HPDE6-E6E7 (cell line): Measurements from ENCODE around the gene BACH2.

ENCODE experiments used
- DNase-seq: peaks from one replicate; pipeline ENCODE4 v3.0.0; 2011; ENCODE audit warnings: missing footprints; ENCODE audit errors: extremely low spot score

Gene BACH2

DNA sequence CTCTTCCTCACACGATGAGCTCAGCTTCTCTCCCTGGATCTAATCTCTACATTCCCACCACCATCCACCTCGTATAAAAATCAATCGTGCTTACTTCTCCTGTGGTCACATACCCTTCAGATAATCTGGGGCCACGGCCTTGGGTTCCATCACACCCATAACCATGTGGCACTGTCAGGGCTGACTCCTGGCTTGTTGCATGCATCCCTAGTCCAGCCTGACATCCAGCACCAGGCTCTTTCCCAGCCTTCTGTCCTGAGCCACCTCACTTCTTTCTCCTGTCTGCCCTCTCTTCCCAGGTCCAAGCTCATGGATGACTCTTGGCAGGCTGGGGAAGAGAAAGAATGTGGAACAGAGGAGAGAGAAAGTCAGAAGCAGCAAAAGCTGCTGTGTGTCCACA lies 199.8 kb downstream of the BACH2 start:
- no peak for DNase-seq

DNA sequence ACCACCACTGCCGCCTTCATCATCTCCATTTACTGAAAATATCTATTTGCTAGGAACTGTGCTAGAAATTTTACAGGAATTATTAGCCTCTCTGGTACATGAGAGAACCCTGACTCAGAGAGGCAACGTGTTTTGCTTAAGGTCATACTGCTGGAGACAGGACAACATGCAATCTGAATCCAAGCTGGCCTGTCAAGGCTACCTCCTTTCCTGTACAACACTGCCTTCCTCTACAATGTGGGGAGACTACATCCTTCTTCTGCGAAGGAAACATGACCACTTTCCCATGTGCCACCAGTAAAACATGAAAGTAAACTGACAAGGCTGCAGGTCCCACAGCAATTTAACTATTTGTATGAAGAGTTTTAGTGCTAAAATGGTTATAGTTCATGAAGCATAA lies 200.9 kb downstream of the BACH2 start:
- DNase-seq = no peak

DNA sequence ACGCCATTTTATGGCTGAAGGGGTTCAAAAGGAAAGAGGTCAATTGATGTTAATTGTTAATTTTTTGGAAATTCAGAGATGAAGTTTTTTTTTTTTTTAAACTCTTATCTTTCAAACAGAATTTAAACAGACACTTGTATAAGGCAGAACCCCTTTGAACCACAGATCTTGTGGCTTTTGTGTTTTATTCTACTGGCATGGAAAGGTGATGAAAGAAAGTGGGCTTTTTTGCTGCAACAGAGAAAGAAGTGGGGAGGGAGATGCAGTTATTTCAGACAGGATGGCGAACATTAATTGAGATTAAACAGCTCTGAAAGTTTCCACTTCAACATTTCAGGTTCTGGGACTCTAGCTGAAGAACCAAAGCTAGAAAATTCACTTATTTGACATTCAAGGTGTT lies 201.5 kb downstream of the BACH2 start:
- no peak for DNase-seq

DNA sequence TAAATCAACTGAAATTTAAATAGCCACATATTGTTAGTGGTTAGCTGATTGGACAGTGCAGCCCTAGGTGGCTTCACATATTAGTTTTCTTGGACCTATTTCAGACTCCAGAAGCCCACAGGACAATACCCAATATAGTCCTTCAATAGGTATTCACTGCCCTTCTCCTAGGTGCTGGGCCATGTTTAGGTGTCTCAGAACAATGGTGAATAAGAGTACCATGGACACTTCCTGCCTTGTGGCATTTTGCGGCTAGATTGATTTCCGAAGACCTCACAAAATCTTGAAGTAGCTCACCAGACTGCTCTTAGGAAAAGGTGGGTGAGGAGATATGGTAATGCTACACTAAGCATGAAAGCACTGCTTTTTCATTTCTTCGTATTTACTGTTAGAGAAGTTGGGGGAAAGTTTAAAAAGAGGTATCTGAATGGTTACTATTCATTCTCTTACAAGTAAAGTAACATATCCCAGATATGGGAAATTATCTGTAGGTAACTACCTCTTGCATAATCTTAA lies 203.0 kb downstream of the BACH2 start:
- no peak for DNase-seq

DNA sequence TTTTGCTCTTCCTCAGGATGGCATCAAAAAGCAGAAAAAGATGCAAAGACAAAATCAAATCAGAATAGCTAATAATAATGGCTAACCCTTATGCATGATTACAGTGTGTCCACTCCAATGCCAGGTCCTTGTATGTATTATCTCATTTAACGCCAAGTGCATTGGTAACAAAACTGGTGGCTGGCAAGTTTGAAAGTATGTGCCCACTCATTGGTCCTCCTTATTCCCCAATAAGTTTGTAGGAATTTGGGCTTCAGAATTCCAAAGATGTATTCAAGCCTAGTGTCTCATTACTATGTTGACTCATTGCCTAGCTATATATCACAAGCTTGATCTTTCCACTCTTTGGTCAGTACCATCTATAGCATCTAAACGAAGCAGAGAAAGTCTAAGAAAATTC lies 205.8 kb downstream of the BACH2 start:
- DNase-seq = no peak

DNA sequence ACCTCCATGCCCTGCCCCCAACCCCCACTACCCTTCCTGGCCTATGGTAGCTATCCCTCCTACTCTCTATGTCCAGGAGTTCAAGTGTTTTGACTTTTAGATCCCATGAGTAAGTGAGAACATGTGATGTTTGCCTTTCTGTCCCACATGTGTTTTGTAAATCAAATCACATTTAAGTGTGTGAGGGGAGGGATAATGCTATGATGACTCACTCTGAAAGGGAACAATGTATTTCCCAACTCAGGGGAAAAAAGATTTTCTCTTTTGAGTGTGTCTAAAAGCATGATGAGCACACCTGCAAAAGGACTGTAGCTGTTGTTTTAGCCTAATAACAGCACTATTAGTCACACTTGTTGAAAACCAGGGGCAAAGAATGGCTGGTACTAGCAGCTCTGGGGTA lies 208.6 kb downstream of the BACH2 start:
- peak; percentile 79 for DNase-seq

DNA sequence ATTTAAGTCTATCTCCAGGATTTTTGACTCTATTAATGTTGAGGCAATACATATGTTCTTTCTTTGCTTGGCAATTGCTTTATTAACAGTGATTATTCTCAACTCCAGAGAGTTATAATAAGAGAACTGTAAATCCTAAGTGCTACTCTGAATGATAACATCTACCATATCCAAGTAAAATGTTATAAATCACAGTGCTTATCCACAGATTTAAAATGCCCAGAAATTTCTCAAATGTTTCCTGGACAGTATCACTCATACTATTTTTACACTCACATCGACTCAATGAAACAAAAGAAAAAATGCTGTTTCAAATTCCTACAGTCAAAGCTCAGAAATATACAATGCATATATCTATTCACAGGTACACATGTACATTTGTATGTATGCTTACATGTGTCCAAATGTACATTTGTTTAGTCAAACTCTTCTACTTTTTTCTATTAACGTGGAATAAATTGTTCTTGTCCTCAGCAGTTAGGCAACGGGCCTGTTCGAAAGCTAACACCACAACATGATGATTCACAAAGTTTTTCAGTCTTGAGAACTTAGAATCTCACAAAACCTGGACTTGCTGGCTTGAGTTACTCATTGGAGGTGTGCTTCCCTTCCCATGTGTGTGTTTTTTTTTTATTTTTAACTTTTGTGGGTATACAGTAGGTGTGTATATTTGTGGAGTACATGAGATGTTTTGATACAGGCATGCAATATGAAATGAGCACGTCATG lies 209.4 kb downstream of the BACH2 start:
- peak; percentile 58 for DNase-seq

DNA sequence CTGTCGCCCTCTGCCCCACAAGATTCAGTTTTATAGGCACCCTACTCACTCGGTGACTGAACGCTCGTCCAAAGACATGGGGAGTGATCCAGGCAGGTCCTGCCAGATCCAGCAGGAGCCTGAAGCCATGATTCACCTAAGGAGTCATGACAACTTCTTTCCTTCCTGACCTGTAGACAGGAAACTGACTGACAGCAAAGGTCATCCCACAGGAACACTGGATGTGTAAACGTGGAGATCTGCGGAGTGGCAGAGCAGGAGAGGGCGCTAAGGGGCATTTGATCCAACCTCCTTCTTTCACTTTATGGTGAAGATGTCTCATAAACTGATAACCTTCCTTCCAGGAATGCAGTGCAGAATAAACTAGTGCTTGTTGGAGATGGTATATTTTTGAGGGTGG lies 210.1 kb downstream of the BACH2 start:
- DNase-seq = peak; percentile 80

DNA sequence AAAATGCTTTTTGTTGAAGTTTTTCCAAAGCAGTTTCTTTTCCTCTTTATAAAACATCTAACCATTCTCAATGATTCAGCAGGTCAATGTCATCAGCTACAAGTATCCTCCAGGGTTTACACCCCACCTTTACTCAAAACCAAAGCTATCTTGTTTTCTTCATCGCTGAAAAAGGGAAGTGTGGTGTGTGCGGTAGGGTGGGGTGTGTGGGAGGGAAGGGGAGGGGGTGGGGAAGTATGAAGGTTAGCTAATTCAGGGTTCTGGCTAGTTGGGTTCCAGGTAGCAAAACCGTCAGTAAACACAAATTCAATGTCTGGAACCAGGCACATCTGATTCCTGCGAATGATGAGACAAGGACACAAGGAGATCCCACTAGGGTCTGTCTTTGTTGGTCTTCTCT lies 212.8 kb downstream of the BACH2 start:
- no peak for DNase-seq

DNA sequence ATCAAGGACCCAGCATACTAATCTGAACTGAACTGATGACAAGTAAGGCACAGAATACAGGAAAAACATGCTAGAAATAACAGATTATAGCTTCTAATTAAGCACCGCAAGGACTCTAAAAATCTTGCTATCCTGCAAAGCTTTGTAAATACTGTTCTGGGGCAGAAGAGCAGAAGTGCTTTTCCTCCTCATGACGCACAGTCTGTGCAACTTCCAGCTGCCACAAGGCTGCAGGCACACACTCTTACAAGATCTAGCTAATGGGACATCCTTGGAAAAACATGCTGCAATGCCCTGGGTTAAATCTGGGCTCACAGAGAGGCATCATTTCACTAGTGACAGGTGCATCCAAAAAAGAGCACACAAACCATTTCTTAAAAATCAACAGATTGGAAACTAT lies 213.8 kb downstream of the BACH2 start:
- DNase-seq = no peak

DNA sequence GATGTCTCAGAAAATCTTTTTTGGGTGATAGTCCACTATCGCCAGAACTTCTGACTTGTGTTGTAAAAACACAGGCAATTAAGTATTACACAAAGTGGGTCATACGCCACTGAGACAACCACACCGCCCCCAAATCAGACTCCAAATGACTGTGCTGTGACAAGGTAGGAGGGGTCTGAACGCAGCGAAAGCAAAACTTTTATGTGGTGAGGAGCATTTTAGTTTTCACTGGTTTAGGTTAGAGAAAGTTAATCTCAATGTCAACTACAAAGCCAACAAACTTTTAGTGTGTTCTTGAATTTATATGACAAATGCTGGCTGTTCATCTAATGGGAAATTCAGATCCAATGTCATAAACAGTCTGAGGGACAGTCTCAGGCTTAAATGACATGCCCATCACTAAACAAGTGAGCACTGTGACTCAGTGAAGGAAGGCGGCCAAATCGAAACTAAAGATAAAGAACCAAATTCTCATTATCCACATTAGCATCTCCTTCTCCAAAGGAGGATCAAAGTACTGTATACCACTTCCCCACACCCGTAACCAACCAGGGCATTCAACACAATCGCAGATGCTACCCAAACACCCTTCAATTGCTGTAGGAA lies 215.7 kb downstream of the BACH2 start:
- no peak for DNase-seq

DNA sequence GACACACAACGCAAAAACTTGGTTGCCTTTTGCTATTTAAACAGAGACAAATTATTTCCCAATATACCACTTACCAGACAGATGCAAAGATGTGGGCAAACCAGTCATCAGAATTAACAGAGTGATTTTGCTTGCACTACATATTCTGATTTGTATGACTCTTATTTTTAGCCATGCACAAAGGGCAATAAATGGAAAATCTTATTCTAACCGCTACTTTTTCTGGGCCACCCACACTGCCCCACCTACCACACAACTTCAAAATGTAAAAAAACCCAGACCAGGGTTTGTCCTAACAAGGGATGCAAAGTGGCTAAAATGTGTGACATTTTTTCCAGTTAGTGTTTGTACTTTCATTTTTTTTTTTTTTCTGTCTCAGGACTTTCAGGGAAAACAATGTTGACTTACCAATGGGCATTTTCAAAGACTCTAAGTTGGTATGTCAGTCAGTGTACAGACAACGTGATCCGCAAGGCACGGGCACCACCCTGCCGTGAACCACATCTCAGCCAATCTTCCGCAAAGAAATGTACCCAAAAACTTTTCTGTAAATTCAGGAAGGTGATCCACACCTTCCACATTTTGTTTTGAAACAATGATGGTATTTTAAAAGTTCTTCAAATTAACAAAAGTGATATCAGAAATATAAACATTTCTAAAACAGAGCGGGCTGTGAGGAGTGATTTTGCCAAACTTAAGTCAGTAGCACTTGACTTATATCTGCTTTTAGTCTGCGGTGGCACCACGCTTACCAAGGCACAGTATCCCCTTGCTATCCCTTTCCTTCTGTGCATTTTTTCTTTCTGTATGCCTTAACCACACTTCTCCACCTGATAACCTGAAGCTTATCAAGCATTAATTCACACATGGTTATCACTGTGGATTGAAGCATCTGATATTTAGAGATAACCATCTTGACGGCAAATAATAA lies 216.8 kb downstream of the BACH2 start:
- no peak for DNase-seq

DNA sequence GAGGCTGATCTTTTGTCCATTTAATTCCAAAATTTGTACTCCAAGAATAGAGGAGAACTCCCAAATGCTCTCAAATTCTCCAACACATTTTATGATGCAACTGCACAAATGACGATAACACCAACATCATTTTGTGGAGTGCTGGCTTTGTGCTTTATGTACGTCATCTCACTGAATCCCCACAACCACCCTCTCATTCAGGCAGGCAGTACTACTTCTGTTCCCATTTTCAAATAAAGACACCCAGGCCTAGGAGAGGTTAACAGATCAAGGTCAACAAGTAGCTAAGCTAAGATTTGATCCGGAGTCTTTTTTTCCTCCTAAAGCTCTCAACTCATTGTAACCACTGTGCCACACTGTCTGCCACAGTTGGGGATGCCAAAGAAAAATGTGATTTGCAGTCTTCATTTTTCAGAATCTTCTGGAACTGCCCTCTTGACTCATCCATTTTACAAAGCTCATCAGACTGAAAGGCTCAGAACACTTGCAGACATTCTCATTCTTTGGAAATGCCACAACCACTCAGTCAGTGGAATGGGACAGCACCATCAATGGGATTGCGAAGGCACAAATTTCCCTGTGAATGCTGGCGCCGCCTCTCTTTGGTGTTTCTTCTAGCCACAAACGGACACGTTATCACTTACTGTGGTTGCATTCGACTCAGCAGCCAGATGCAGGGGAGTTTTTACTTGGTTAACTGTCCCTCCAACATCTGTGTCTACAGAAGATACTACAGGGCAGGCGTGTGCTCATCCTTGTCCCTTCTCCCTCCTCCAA lies 217.9 kb downstream of the BACH2 start:
- DNase-seq = no peak

DNA sequence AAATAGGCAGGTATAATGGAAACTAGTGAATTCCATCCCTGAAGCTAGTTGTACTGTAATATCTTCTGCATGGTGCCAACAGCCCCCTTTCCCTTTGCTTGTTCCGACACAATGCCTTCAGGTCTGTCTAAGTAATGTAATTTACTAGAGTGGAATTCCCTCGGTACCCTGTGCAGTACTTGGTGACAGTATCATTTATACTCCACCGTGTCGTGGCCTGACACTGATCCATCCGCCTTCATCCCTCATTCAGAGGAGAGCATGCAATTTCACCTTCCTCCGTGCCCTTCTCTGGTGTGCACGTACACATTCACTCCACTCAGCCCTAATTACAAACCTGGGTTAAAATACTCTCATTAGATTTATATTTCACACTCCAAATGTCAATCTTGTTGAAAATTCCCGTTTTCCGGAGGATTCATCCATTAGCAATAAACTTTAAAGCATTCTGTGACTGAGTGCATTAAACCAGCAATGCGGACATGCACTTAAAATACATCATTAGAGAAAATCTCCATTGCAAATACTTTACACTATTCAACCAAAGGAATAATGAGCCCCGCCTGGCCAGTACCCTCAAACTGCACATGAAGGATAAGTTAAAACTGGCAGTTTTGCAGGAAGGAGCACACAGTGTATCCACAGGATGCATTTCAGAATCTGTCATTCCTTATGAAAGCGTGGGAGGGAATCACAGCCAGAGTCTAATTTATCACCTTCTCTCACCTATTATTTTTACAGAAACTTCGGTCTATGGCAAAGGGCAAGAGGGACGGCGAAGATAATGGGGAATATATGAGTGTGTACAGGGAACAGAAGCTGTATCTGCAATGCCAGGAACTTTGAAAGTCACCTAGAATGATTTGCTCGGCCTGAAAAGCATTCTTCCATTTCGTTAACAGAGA lies 219.9 kb downstream of the BACH2 start:
- DNase-seq = no peak

DNA sequence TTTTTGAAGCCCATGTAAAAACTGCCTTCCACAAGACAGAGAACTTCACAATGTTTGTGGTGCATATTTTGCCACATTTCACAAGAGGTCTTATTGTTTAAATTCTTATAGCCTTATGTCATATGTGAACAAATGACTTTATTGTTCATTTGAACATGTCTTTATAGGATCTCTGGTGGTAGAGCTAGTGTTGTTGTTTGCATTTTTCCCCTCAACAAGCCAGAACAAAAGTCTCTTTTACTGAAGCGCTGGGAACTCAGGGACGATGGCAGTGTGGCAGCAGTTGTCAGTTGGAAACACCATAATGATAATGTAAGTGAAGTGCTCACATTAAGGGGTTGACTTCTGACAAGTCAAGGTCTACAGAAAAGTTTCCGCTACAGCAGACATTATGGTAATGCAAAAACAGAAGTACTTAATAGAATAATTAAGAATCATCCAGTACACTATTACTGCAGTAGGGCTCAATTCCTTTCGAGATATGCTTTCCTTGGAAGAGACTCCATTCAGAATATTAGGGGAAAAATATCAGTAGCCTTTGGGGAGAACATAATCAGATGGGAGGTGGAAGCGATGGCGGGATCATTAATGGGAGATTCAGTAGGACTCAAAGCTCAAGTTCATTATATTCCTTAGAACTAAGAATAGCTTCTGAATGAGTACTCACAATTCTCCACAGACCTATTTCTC lies 222.3 kb downstream of the BACH2 start:
- DNase-seq = no peak

DNA sequence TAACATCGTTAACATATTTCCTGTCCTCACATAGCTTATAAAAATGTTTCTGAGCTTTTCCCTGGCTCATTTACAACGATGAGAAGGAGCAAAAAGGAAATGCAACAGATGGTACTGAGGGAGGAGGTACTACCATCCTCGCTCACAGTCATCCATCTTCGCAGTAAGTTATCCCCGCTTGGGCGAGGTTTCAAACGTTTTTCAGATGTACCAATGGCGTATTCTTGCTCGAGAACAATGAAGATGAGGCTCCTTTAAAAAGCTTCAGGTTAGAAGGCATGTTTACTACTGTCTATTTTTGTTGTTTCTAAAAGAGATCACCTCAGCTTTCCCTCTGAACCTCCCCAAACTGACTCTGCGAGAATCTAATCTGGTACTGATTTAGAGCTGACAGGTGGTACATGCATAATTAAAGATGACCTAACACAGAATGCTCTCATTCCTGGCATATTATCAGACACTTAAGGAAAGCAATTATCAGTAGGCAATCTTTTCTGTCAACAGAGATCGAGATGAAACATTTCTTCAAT lies 223.6 kb downstream of the BACH2 start:
- DNase-seq = no peak

DNA sequence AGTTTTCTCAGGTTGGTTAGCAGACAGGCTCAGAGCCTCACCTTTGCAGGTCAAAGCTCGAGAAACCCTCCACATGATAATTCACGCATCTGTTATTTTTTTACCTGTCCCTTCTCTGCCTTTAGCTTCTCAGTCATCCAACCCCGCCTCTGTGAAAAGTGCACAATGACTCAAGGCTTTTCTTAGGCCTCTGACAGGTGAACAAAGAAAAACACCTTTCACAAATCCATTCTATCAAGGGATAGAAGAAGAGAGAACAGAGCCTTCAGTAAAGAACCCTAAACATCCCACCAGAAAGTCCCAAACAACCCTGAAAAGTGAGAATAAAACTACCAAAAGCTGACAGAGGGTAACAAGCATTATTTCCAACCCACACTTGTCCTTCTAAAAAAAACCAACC lies 224.1 kb downstream of the BACH2 start:
- no peak for DNase-seq

DNA sequence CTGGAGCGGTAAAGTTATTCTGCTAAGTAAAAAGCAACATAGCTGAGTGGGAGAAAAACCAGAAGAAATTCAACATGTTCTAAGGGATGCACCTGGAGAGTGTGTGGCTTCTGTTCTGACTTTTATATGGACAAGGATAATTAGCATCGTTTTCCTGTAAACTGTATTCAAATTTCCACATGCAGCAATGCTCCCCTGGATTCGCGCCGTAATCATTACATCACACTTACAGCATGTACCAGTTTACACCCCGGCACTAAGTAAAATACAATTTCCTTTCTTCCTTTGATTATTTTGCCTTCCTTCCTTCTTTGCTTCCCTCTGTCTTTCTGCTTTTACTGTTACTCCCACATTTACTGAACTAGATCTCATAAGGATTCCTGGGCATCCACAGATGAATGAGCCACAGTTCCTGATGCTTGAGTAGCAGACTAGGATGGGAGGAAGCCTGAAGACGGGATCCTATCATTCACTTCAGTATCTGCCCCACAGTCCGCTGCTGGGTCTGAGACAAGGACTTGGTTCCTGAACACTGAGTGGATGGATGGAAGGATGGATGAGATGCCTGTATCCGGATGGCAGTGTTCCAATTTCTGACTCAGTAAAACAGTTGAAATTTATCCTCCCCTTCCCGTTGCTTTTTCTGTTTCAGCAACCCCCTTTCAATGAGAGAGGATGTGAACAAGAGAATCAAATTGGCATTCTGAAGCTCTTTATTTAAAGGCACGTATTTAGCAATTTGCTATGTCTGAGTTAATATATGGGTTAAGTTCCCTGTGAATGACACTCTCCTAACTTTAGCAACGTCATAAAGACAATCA lies 227.7 kb downstream of the BACH2 start:
- DNase-seq = no peak

DNA sequence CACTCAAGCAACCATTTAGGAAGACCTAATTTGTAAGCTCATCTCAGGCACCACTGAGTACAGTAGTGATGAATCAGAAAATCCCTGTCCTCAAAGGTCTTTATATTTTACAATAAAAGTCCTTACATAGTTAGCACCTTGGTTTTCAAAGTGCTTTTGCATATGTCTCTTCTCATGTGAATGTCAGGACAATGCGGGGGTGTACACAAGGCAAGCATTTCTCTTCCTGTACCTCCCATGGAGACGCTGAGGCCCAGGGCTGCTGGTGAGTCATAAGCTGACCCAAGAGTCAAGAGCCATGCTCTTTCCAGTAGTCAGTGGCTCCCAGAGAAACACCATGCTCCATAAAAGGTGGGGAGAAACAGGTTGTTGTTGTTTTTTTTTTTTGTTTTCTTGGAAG lies 228.4 kb downstream of the BACH2 start:
- DNase-seq = peak; percentile 49
